HepG2 (cell line): ENCODE results near the gene BATF.

Experiments used
- CREB1 ChIP-seq, 2 experiments: fragments of 450-650 bp in 1 of 2; IDR thresholded peaks; 2 replicates each; pipeline ENCODE4 v1.6.1; 2016 to 2017; ENCODE audit warnings: control low read depth in 1 of 2, mild to moderate bottlenecking in 1 of 2, missing compliant biosample characterization in 1 of 2, missing genetic modification characterization in 1 of 2
- DPF2 ChIP-seq: sonication (generic); formaldehyde crosslinking; IDR thresholded peaks from 2 replicates; pipeline ENCODE4 v1.4.0; 2020; ENCODE audit warnings: mild to moderate bottlenecking, low read depth, missing genetic modification reagents, borderline replicate concordance
- HMGXB3 ChIP-seq: sonication (generic); formaldehyde crosslinking; IDR thresholded peaks from 2 replicates; pipeline ENCODE4 v1.4.0; 2020; ENCODE audit warnings: missing genetic modification reagents, borderline replicate concordance
- POLR2A ChIP-seq, 2 experiments: IDR thresholded peaks; 2 replicates each; pipeline ENCODE4 v1.6.1; 2011; ENCODE audit warnings: low read depth in 2 of 2, low read length in 2 of 2, mild to moderate bottlenecking in 1 of 2, moderate library complexity in 1 of 2; ENCODE audit not compliant: insufficient read depth in 1 of 2
- TIGD3 ChIP-seq: sonication (generic); formaldehyde crosslinking; IDR thresholded peaks from 2 replicates; pipeline ENCODE4 v1.5.1; 2020; ENCODE audit warnings: mild to moderate bottlenecking, missing genetic modification reagents, borderline replicate concordance
- ZNF121 ChIP-seq: sonication (generic); formaldehyde crosslinking; IDR thresholded peaks from 2 replicates; pipeline ENCODE4 v1.5.0; 2020; ENCODE audit warnings: mild to moderate bottlenecking, missing genetic modification reagents
- ZSCAN12 ChIP-seq: sonication (generic); formaldehyde crosslinking; IDR thresholded peaks from 2 replicates; pipeline ENCODE4 v1.9.0; 2021; ENCODE audit warnings: mild to moderate bottlenecking, missing genetic modification reagents

GRCh38 chr14:75562489-75562888 is 40.2 kb downstream of the BATF start:
- TF ChIP-seq ZSCAN12 (CRISPR knock-in tag) = no peak
- no peak for TF ChIP-seq CREB1 (IDR thresholded peaks at IDR 0.05)
- TF ChIP-seq CREB1 (CRISPR knock-in tag; IDR thresholded peaks at IDR 0.05) = no peak
- no peak for TF ChIP-seq POLR2A (IDR thresholded peaks at IDR 0.05; ENCODE audit: insufficient read depth in 1 of 2, low read depth in 2 of 2, low read length in 2 of 2)
- no peak for TF ChIP-seq TIGD3 (CRISPR knock-in tag)
- no peak for TF ChIP-seq HMGXB3 (CRISPR knock-in tag)
- TF ChIP-seq DPF2 (CRISPR knock-in tag) = no peak
- no peak for TF ChIP-seq ZNF121 (CRISPR knock-in tag)
